Erythroblast (primary cell): ENCODE data around the gene SHISAL2A.

ENCODE experiments used
- GATA1 ChIP-seq: IDR thresholded peaks from 2 replicates; pipeline ENCODE4 v1.6.1; 2011; ENCODE audit warnings: low read depth, mild to moderate bottlenecking, control low read depth, low read length, moderate library complexity
- POLR2A ChIP-seq: IDR thresholded peaks from 2 replicates; pipeline ENCODE4 v1.6.1; 2011; ENCODE audit warnings: mild to moderate bottlenecking, low read length

- TF ChIP-seq POLR2A, result no peak
- no peak for TF ChIP-seq GATA1
Measured at GRCh38 chr1:52599236-52599635, 33.7 kb upstream of the SHISAL2A start.
